Coronary artery (tissue), 2 donors: ENCODE data around the gene DLG5.

Source experiments
- DNase-seq: peaks from one replicate; pipeline ENCODE4 v3.0.0-alpha.2; 2017; ENCODE audit warnings: low spot score
- H3K27ac ChIP-seq, 2 donors: fragments of 200-600 bp; sonication (generic); one replicate each; pipeline ENCODE4 v1.5.1; 2016 to 2019
- H3K4me3 ChIP-seq: fragments of 200-600 bp; sonication (generic); 2 replicates; pipeline ENCODE4 v1.5.1; 2016; ENCODE audit warnings: mild to moderate bottlenecking, moderate library complexity
- TF ChIP-seq, protein P1 (sequence below): fragments of 200-600 bp; sonication (generic); IDR thresholded peaks from one replicate; pipeline ENCODE4 v1.5.1; 2019; ENCODE audit warnings: antibody characterized with exemption

Gene DLG5

GRCh38 chr10:77744245-77744644 lies 182.3 kb downstream of the DLG5 start:
- H3K4me3 ChIP-seq, result no peak overlapping the region
- TF ChIP-seq, protein P1, sequence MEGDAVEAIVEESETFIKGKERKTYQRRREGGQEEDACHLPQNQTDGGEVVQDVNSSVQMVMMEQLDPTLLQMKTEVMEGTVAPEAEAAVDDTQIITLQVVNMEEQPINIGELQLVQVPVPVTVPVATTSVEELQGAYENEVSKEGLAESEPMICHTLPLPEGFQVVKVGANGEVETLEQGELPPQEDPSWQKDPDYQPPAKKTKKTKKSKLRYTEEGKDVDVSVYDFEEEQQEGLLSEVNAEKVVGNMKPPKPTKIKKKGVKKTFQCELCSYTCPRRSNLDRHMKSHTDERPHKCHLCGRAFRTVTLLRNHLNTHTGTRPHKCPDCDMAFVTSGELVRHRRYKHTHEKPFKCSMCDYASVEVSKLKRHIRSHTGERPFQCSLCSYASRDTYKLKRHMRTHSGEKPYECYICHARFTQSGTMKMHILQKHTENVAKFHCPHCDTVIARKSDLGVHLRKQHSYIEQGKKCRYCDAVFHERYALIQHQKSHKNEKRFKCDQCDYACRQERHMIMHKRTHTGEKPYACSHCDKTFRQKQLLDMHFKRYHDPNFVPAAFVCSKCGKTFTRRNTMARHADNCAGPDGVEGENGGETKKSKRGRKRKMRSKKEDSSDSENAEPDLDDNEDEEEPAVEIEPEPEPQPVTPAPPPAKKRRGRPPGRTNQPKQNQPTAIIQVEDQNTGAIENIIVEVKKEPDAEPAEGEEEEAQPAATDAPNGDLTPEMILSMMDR, result no peak
- H3K27ac ChIP-seq, result no peak overlapping the region
- no peak for DNase-seq

GRCh38 chr10:77742172-77742571 lies 184.4 kb downstream of the DLG5 start:
- TF ChIP-seq, protein P1, result no peak
- no peak overlapping the region for H3K27ac ChIP-seq
- no peak overlapping the region for H3K4me3 ChIP-seq
- no peak for DNase-seq

DNA sequence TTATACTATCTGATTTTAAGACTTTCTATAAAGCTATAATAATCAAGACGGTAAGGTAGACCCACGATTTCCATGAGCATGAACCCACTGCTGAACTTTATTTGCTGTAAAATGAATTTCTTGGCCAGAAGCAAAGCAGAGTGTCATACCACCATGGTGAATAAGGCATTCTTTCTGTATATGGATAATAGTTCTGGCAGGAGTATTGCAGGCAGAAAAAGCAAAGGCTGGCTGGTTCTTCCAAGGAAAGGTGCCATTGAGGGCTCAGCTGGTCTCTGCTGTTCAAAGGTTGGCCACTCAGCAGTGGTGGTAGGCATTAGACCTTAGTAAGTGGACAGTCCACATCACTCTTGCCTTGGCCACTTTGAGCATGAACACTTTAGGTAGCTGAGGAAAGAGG lies 184.8 kb downstream of the DLG5 start:
- no peak for DNase-seq
- no peak overlapping the region for H3K4me3 ChIP-seq
- TF ChIP-seq, protein P1, result no peak
- H3K27ac ChIP-seq, result no peak overlapping the region
